ENCODE data around the gene ARSD. TPM values are rescaled to one million over a fixed set of nuclear protein-coding genes. Genes with fewer than 3 reads are reported as not detected.
"Not testable (repeated sequence)": the region's sequence is repeated elsewhere in the genome, so short reads cannot be mapped to it uniquely, and the experiment has no call there.

ARSD gene
- polyA plus RNA-seq, 4 donors: 12.3 to 39.6 (median 15.5) TPM

GRCh38 chrX:2967012-2967411 lies 37.9 kb upstream of the ARSD start:
- Histone ChIP-seq H3K4me1 (ENCODE audit: control insufficient read depth in 3 of 3, insufficient read depth in 2 of 3, low read depth in 1 of 3, low read length in 2 of 3) (peaks cover 0 to 4% (median 0%) of the 10 kb centered on the region in 3 donors), H3K4me3 (ENCODE audit: low read depth in 1 of 3, low read length in 3 of 3) (no peak overlapping the region), H3K27ac (ENCODE audit: low read depth in 1 of 3, low read length in 2 of 3) (no peak overlapping the region), H3K36me3 (ENCODE audit: control insufficient read depth in 3 of 3, insufficient read depth in 2 of 3, low read depth in 1 of 3, low read length in 3 of 3) (no peaks in the 10 kb centered on the region), H3K9me3 (ENCODE audit: control insufficient read depth in 2 of 2, insufficient read depth in 1 of 2, low read depth in 1 of 2, low read length in 1 of 2) (no peaks in the 10 kb centered on the region), H3K27me3 (ENCODE audit: control insufficient read depth in 3 of 3, insufficient read depth in 3 of 3, low read length in 3 of 3) (no peaks in the 10 kb centered on the region)
- FAIRE-seq: no peak
- WGBS, 3 donors: 36 to 60% (median 56%) methylated on average over 3 of the region's 3 CpGs
- peak in 1 of 2 donors; percentile 1 for DNase-seq

- Histone ChIP-seq H3K9me3 (ENCODE audit: control insufficient read depth in 2 of 2, insufficient read depth in 1 of 2, low read depth in 1 of 2, low read length in 1 of 2) (no peaks in the 10 kb centered on the region), H3K4me3 (ENCODE audit: low read depth in 1 of 3, low read length in 3 of 3) (no peak overlapping the region), H3K4me1 (ENCODE audit: control insufficient read depth in 3 of 3, insufficient read depth in 2 of 3, low read depth in 1 of 3, low read length in 2 of 3) (peaks cover 0 to 4% (median 0%) of the 10 kb centered on the region in 3 donors), H3K27ac (ENCODE audit: low read depth in 1 of 3, low read length in 2 of 3) (no peak overlapping the region), H3K36me3 (ENCODE audit: control insufficient read depth in 3 of 3, insufficient read depth in 2 of 3, low read depth in 1 of 3, low read length in 3 of 3) (peaks cover 0 to 2% (median 0%) of the 10 kb centered on the region in 3 donors), H3K27me3 (ENCODE audit: control insufficient read depth in 3 of 3, insufficient read depth in 3 of 3, low read length in 3 of 3) (no peaks in the 10 kb centered on the region)
- WGBS, 3 donors: 60 to 70% (median 64%) methylated on average over 6 of the region's 6 CpGs
- FAIRE-seq: no peak
- no peak for DNase-seq
Measured at GRCh38 chrX:2965965-2966364, 36.8 kb upstream of the ARSD start.

- Histone ChIP-seq H3K27ac (ENCODE audit: low read depth in 1 of 3, low read length in 2 of 3) (peak overlapping the region; percentile 16 to 83 (median 72)), H3K4me3 (ENCODE audit: low read depth in 1 of 3, low read length in 3 of 3) (peak overlapping the region in 2 of 3 donors; percentile 9 to 41)
- H3K4me1 ChIP-seq (ENCODE audit: control insufficient read depth in 3 of 3, insufficient read depth in 2 of 3, low read depth in 1 of 3, low read length in 2 of 3); H3K27me3 ChIP-seq (ENCODE audit: control insufficient read depth in 3 of 3, insufficient read depth in 3 of 3, low read length in 3 of 3); H3K36me3 ChIP-seq (ENCODE audit: control insufficient read depth in 3 of 3, insufficient read depth in 2 of 3, low read depth in 1 of 3, low read length in 3 of 3); H3K9me3 ChIP-seq (ENCODE audit: control insufficient read depth in 2 of 2, insufficient read depth in 1 of 2, low read depth in 1 of 2, low read length in 1 of 2); FAIRE-seq: not testable (repeated sequence)
- WGBS, 3 donors: 14 to 45% (median 21%) methylated on average over 13 to 14 of the region's 16 CpGs
- peak; percentile 68 to 73 for DNase-seq
Measured at GRCh38 chrX:2963992-2964794, 35.1 kb upstream of the ARSD start.

- Histone ChIP-seq H3K27ac (ENCODE audit: low read depth in 1 of 3, low read length in 2 of 3) (peak overlapping the region in 1 of 3 donors; percentile 83), H3K4me3 (ENCODE audit: low read depth in 1 of 3, low read length in 3 of 3) (peak overlapping the region in 2 of 3 donors; percentile 9 to 41)
- DNase-seq; H3K9me3 ChIP-seq (ENCODE audit: control insufficient read depth in 2 of 2, insufficient read depth in 1 of 2, low read depth in 1 of 2, low read length in 1 of 2); FAIRE-seq; H3K27me3 ChIP-seq (ENCODE audit: control insufficient read depth in 3 of 3, insufficient read depth in 3 of 3, low read length in 3 of 3); H3K4me1 ChIP-seq (ENCODE audit: control insufficient read depth in 3 of 3, insufficient read depth in 2 of 3, low read depth in 1 of 3, low read length in 2 of 3); H3K36me3 ChIP-seq (ENCODE audit: control insufficient read depth in 3 of 3, insufficient read depth in 2 of 3, low read depth in 1 of 3, low read length in 3 of 3): not testable (repeated sequence)
- WGBS, 3 donors: 30 to 58% (median 47%) methylated on average over 7 of the region's 7 CpGs
Measured at GRCh38 chrX:2963449-2963848, 34.3 kb upstream of the ARSD start.

- DNase-seq (peak; percentile 18 to 32), FAIRE-seq (no peak)
- Histone ChIP-seq H3K27me3 (ENCODE audit: control insufficient read depth in 3 of 3, insufficient read depth in 3 of 3, low read length in 3 of 3) (no peaks in the 10 kb centered on the region), H3K4me1 (ENCODE audit: control insufficient read depth in 3 of 3, insufficient read depth in 2 of 3, low read depth in 1 of 3, low read length in 2 of 3) (peaks cover 0 to 4% (median 0%) of the 10 kb centered on the region in 3 donors), H3K36me3 (ENCODE audit: control insufficient read depth in 3 of 3, insufficient read depth in 2 of 3, low read depth in 1 of 3, low read length in 3 of 3) (peaks cover 0 to 14% (median 0%) of the 10 kb centered on the region in 3 donors), H3K9me3 (ENCODE audit: control insufficient read depth in 2 of 2, insufficient read depth in 1 of 2, low read depth in 1 of 2, low read length in 1 of 2) (no peaks in the 10 kb centered on the region), H3K4me3 (ENCODE audit: low read depth in 1 of 3, low read length in 3 of 3) (peak overlapping the region in 2 of 3 donors; percentile 17 to 41), H3K27ac (ENCODE audit: low read depth in 1 of 3, low read length in 2 of 3) (peak overlapping the region in 1 of 3 donors; percentile 83)
- 19 to 57% (median 50%) methylated on average over 11 of the region's 11 CpGs for WGBS, 3 donors
Measured at GRCh38 chrX:2962381-2962780, 33.2 kb upstream of the ARSD start.

GRCh38 chrX:2960861-2961515 lies 31.8 kb upstream of the ARSD start:
- H3K9me3 ChIP-seq (ENCODE audit: control insufficient read depth in 2 of 2, insufficient read depth in 1 of 2, low read depth in 1 of 2, low read length in 1 of 2): no peaks in the 10 kb centered on the region
- FAIRE-seq: no peak
- DNase-seq: no peak
- 83 to 93% (median 91%) methylated on average over 14 of the region's 14 CpGs for WGBS, 3 donors
- H3K27me3 ChIP-seq (ENCODE audit: control insufficient read depth in 3 of 3, insufficient read depth in 3 of 3, low read length in 3 of 3): no peaks in the 10 kb centered on the region
- H3K4me3 ChIP-seq (ENCODE audit: low read depth in 1 of 3, low read length in 3 of 3): no peak overlapping the region
- H3K36me3 ChIP-seq (ENCODE audit: control insufficient read depth in 3 of 3, insufficient read depth in 2 of 3, low read depth in 1 of 3, low read length in 3 of 3): peaks cover 0 to 16% (median 0%) of the 10 kb centered on the region in 3 donors
- H3K27ac ChIP-seq (ENCODE audit: low read depth in 1 of 3, low read length in 2 of 3): no peak overlapping the region
- peaks cover 0 to 4% (median 0%) of the 10 kb centered on the region in 3 donors for H3K4me1 ChIP-seq (ENCODE audit: control insufficient read depth in 3 of 3, insufficient read depth in 2 of 3, low read depth in 1 of 3, low read length in 2 of 3)

- no peaks in the 10 kb centered on the region for H3K27me3 ChIP-seq (ENCODE audit: control insufficient read depth in 3 of 3, insufficient read depth in 3 of 3, low read length in 3 of 3)
- FAIRE-seq: no peak
- H3K4me1 ChIP-seq (ENCODE audit: control insufficient read depth in 3 of 3, insufficient read depth in 2 of 3, low read depth in 1 of 3, low read length in 2 of 3): no peaks in the 10 kb centered on the region
- 85 to 94% (median 91%) methylated on average over 9 of the region's 9 CpGs for WGBS, 3 donors
- no peak overlapping the region for H3K27ac ChIP-seq (ENCODE audit: low read depth in 1 of 3, low read length in 2 of 3)
- no peaks in the 10 kb centered on the region for H3K9me3 ChIP-seq (ENCODE audit: control insufficient read depth in 2 of 2, insufficient read depth in 1 of 2, low read depth in 1 of 2, low read length in 1 of 2)
- no peak for DNase-seq
- peaks cover 0 to 34% (median 0%) of the 10 kb centered on the region in 3 donors for H3K36me3 ChIP-seq (ENCODE audit: control insufficient read depth in 3 of 3, insufficient read depth in 2 of 3, low read depth in 1 of 3, low read length in 3 of 3)
- H3K4me3 ChIP-seq (ENCODE audit: low read depth in 1 of 3, low read length in 3 of 3): no peak overlapping the region
Measured at GRCh38 chrX:2958199-2958598, 29.1 kb upstream of the ARSD start.

GRCh38 chrX:2955838-2956237 lies 26.7 kb upstream of the ARSD start:
- Histone ChIP-seq H3K36me3 (ENCODE audit: control insufficient read depth in 3 of 3, insufficient read depth in 2 of 3, low read depth in 1 of 3, low read length in 3 of 3) (peaks cover 0 to 41% (median 0%) of the 10 kb centered on the region in 3 donors), H3K27ac (ENCODE audit: low read depth in 1 of 3, low read length in 2 of 3) (no peak overlapping the region), H3K4me3 (ENCODE audit: low read depth in 1 of 3, low read length in 3 of 3) (no peak overlapping the region), H3K9me3 (ENCODE audit: control insufficient read depth in 2 of 2, insufficient read depth in 1 of 2, low read depth in 1 of 2, low read length in 1 of 2) (no peaks in the 10 kb centered on the region), H3K4me1 (ENCODE audit: control insufficient read depth in 3 of 3, insufficient read depth in 2 of 3, low read depth in 1 of 3, low read length in 2 of 3) (no peaks in the 10 kb centered on the region), H3K27me3 (ENCODE audit: control insufficient read depth in 3 of 3, insufficient read depth in 3 of 3, low read length in 3 of 3) (no peaks in the 10 kb centered on the region)
- 91 to 95% (median 92%) methylated on average over 4 of the region's 4 CpGs for WGBS, 3 donors
- DNase-seq: no peak
- FAIRE-seq: no peak
